NCI-H2081 (cell line): ENCODE measurements around the gene CDC26.
"Not testable (repeated sequence)": the region's sequence is repeated elsewhere in the genome, so short reads cannot be mapped to it uniquely, and the experiment has no call there.

Experiments used
- DNase-seq, 2 experiments: peaks; one replicate each; lab custom pipeline; 2025; lab: John Stamatoyannopoulos, UW

CDC26 gene

DNA sequence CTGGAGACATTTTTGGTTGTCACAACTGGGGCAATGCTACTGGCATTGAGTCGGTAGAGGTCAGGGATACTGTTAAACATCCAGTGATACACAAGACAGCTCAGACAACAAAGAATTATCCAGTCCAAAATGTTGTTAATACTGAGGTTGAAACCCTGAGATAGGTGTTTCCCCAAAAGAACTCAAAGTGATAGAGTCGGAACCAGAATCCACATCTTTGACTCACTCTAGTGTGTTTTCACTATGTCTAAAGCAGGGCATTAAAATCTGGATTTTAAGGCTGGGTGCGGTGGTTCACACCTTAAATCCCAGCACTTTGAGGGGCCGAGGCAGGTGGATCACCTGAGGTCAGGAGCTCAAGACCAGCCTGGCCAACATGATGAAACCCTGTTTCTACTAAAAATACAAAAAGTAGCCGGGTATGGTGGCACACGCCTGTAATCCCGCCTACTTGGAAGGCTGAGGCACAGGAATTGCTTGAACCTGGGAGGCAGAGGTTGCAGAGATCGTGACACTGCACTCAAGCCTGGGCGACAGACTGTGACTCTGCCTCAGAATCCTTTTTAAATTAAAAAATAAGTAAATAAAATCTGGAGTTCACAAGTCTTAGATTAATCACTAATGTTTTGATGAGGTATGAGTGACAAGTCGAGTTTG is 37.0 kb downstream of the CDC26 start:
- no peak for DNase-seq

DNA sequence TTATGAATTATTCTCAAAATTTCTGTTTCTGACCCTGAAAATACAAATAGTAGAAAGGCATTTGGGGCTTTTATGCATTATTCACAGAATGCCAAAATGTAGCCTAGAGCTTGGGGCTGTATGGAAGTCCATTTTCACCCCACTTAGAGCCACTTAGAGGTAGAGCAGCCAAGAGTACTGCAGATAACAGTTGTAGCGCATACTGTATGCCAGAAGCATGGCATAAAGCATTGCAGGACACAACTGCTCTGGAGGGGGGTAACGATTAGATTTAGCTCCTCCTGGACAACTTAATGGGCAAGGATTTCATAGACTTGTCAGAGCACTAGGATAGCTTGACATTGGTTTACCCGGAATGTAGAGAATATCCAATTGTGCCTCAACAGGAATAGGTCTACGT is 38.3 kb downstream of the CDC26 start:
- DNase-seq = no peak

DNA sequence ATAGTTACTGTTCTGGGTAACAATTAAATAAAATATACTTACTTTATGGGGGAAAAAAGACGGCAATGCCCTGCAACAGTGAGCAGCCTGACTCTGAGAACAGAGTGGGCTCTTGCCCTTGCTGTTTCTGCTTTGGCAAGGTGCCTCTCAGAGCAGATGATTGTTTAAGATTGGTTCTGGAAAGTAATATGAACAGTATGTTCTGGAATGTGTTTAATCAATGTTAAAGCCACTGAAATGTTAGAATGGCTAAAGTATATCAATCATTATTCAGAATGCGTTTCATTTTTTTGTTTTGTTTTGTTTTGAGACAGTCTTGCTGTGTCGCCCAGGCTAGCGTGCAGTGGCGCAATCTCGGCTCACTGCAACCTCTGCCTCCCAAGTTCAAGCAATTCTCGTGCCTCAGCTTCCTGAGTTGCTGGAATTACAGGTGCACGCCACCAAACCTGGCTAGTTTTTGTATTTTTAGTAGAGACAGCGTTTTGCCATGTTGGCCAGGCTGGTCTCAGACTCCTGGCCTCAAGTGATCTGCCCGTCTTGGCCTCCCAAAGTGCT is 39.6 kb downstream of the CDC26 start:
- not testable (repeated sequence) for DNase-seq

DNA sequence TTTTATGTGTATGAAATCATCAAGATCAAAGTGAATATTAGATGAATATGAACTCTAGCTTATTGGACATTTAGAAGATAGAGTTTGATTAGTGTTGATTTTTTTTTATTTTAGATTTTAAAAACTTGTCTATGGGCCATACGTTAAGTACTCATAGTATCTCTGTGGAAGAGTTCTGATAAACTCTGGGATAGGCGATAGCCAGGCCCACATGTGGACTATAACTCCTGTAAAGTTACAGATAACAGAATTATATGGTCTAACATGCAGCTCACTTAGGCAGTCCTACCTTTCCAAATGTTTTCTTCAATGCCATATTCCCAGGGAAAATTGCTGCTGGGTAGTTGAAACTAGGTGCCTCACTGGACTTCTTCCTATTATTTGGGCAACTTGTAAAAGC is 43.7 kb downstream of the CDC26 start:
- DNase-seq = no peak

DNA sequence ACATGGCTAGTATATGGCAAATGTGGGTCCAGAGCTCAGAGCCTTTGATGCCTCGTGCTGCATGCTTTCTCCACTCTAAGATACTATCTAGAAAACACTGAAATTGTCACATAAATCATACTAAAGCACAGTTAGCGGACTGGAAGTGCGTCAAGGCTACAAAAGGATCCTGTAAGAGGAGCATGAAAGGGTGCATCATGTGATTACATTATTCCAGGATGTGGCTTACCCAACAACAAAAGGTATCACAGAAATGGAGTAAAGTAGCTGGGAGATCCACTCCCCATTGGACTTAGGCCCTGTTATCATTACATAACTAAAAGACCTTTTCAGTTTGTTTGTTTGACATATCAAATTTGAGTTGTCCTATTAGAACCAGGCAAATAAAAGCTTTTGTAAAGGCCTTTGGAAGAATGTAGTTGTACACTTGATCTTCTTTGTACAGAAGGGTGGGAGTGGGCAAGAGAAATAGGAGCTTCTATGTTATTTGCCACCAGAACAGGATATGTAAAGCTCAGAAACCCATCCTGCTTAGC is 47.2 kb downstream of the CDC26 start:
- DNase-seq = no peak

DNA sequence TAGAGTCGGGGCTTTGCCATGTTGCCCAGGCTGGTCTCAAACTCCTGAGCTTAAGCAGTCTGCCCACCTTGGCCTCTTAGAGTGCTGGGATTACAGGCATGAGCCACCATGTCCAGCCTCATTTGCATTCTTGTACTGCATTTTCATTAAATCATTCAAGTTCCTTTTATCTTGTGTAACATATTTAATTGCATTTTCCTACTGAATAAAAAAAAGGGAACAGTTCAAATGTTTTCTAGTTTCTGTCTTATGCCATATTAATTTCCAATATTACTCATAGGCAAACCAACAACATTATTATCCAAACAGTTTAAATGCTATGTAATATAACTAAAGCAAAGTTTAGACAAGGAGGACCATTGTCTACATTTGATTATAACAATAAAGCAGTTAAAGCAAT is 47.9 kb downstream of the CDC26 start:
- DNase-seq = no peak

DNA sequence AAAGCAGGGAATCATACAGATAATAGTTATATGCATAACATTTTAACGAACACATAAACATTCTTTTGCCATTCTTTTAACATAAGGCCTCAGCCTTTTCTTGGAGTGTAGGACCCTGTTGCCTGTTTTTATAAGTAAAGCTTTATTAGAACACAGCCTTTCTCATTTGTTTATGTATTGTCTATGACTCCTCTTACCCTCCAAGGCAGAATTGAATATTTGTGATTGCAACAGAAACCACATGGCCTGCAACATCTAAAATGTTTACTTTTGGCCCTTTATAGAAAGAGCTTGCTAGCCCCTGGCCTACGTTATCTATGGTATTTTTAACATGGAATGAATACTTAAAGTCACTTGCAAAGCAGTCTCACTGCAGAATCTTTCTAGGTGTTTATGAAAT is 51.4 kb downstream of the CDC26 start:
- DNase-seq = no peak

DNA sequence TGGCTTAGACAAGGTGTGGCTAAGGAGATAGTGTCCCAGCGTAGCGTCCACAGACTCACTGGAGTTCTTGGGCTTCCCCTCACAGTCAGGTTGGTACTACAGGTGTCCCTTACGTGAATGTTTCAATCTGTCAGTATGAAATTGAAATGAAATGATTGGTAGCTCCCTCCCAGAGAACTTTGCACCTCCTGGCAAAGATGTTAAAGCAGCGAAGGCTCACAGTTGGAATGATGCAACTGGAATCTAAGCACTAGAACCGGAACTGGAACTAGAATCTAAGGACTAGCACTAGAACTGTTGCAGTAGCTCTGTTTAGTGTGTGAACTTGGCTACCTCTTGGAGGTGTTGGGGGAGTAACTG is 52.9 kb downstream of the CDC26 start:
- DNase-seq = no peak

DNA sequence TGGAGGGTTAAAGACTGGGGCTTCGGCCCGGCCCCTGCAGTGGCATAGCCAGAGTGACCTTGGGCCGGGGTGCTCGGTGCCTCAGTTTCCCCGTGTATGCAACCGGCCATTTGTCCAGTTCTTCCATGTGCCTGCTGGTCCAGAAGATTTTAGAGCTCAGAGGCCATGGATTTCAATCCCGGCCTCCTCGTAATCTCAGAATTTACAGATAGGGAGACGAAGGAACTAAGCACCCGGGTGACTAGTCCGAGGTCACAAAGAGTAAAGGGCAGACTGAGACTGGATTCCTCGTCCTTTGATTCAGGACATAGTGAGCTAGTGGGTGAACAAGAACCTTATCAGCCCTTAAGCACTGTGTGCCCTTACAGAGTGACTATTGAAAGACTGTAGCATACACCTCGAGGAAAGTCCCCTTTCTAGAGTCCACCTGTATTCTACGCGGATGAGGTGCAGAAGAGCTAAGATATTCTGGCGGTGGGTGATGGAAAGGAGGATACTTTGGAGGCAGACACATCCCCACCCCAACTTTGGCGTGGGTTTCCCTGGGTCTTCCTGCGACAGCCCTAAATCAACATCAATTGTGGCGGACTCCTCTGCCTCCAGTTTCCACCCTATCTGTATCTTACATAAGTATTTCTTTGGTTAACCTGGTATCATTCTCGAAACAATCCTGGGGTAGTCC is 53.4 kb downstream of the CDC26 start:
- peak in 1 of 2 experiments; percentile 14 for DNase-seq

DNA sequence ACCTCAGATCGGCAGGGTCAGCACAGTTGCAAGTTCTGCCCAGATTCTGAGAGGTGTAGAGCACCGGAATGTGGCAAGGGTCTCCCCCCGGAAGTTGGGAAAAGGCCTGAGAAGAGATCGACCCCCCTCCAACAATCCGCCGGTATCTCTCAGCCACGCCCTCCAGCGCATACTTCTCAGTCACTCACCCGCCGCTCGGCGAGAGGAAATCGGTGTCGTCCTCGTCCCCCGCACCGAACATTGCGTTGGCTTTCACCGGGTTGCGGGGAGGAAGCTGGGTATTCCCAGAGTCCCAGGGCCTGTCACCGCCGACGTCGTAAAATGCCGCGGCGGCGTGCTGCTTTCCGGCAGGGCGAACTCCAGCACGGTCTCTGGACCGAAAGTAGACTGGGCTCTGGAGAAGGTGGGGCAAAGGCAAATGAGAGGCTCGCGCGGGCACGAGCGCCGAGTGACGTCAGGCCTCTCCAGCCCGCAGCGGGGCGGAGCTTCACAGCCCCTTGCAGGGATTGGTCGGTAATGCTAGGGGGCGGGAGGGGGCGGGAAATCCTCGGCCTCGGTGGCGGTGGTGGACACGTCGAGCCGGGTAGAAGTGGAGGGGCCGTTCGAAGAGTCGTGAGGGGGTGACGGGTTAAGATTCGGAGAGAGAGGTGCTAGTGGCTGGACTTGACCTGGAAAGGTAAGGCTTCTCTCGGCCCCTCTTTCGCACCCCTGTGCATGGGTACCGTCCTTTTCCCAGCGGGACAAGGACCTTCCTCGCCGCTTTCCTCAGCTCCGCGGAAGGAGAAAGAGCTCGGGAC is 54.2 kb downstream of the CDC26 start, which contains the start of the genes FKBP15 and SLC31A1:
FKBP15 (minus strand) TSS at position 275 of the 797 bp plus-strand sequence; CDS start at position 241, 34 bp downstream.
SLC31A1 (plus strand) TSS at position 542 of the 797 bp plus-strand sequence. CDS start 34,605 bp downstream, outside the sequence.
- peak; percentile 97 to 98 for DNase-seq

DNA sequence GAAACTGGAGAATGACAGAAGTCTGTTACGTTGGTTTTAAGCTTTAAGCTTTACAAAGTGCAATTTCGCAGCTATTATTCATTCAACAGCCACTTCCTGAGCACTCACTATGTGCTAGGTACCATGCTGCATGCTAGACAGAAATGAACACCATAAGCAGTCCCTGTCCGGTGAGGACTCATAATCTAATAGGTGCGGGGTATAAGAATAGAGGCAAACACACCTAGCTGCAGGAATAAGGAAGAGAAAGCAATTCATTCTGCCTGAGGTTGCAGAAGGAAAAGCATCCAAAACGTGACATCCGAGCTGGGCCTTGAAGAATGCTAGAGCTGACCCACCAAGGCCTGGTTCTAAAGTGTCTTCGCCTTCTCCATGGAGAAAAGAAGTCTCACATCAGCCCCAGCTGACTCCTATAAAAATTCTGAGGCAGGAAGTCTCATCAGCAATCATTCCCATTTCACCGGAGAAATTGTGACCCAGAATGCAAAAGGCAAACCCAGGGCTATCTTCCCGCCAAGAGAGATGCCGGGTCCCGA is 54.8 kb downstream of the CDC26 start:
- peak; percentile 7 to 8 for DNase-seq

DNA sequence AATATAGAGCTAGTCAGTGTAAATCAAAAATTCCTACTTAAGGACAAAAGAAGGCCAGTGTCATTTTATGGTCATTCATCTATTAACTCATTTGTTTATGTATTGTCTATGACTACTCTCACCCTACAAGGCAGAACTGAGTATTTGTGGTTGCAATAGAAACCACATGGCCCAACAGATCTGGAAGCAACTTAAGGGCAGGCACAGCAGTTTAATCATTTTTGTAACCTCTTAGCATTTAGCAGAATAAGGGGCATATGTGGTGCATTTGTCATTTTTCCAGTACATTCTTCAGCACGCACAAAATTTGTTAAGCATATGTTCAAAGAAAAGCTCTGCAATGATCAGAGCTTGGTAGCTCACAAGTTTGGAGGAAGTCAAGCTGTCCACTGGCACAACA is 55.4 kb downstream of the CDC26 start:
- DNase-seq = no peak

DNA sequence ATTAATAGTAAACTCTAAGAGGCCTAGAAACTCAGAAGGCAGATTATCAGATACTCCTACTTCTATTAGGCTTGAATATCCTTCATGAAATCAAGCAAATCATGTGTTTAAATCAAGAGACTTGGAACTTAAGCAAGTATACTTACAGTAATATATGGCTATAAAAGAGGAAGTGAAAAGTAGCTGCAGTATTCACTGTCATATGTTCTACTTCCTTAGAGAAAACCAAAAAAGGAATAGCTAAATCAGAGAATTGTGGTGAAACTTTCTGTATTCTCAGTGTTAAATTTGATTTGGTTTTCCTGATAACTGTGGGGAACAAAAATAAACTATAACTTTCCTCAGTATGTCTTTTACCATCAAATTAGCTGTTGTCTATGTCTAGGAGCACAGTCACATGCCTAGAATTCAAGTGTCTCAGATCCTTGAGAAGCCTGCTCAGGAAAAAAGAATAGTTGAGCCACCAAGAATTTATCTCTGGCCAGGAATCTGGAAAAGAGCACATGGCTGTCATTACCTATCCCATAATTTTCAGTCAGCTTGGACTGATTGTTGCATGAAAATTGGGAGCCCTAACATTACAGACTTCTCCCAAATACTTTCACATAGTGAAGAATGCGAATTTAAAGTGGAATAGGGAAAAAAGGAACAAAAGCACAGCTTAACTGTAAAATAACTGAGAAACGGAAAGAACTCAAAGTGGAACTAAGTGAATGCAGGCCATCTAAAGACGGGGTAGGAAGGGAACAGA is 56.0 kb downstream of the CDC26 start:
- DNase-seq = no peak
